H1 (cell line): ENCODE measurements around the gene CROCC2. TPM values are rescaled to one million over a fixed set of nuclear protein-coding genes. Genes with fewer than 3 reads are reported as not detected.

Experiments used
- CBX5 ChIP-seq: fragments of 300-800, 300-1000 bp; sonication (generic); IDR thresholded peaks from 2 replicates; pipeline ENCODE4 v1.7.1; 2016; ENCODE audit warnings: antibody characterized with exemption, low read length, low read depth
- CBX8 ChIP-seq: fragments of 300-800, 300-1000 bp; sonication (generic); IDR thresholded peaks from 2 replicates; pipeline ENCODE4 v1.7.1; 2016; ENCODE audit warnings: low read depth, low read length, borderline replicate concordance
- KDM4A ChIP-seq: IDR thresholded peaks from one replicate; pipeline ENCODE4 v1.7.1; 2012; ENCODE audit warnings: low read depth, mild to moderate bottlenecking, moderate library complexity, low read length, inconsistent platforms; ENCODE audit not compliant: severe bottlenecking
- PHF8 ChIP-seq: fragments of 200-600 bp; sonication (generic); conservative IDR thresholded peaks from 2 replicates; pipeline ENCODE4 v1.7.1; 2012; ENCODE audit warnings: low read depth, mild to moderate bottlenecking, inconsistent platforms, low read length, moderate library complexity
- POU5F1 ChIP-seq: IDR thresholded peaks from 2 replicates; pipeline ENCODE4 v1.6.1; 2011; ENCODE audit warnings: low read depth, mild to moderate bottlenecking, low read length, moderate library complexity
- RAD21 ChIP-seq, 2 experiments: IDR thresholded peaks in 1 of 2; conservative IDR thresholded peaks in 1 of 2; 2 replicates each; pipeline ENCODE4 v1.6.1; 2011; ENCODE audit warnings: low read depth in 2 of 2, low read length in 2 of 2, improper control_type of control experiment in 1 of 2, inconsistent platforms in 1 of 2, mild to moderate bottlenecking in 1 of 2, moderate library complexity in 1 of 2
- SRF ChIP-seq: IDR thresholded peaks from 2 replicates; pipeline ENCODE4 v1.6.1; 2011; ENCODE audit warnings: mild to moderate bottlenecking, low read depth, low read length, moderate library complexity
- polyA plus RNA-seq, 7 experiments: library from polyadenylated mRNA; depleted of rRNA in 3 of 7; stranded (reverse) in 5 of 7; unstranded in 2 of 7; fragments of >200 nt in 5 of 7; fragments of 200-250 nt in 2 of 7; gene quantifications; 1 replicate in 5 of 7; 2 replicates in 1 of 7; 4 replicates in 1 of 7; pipeline versions ENCODE4 v1.2.1 to v1.2.3, GENCODE V29; 2011 to 2013; ENCODE audit warnings: missing spikeins in 2 of 7, mixed read lengths in 2 of 7
- total RNA-seq: library from RNA; stranded (reverse); fragmentation: NEBNext Ultra II Directional; extraction: Animal tissue kit (Norgen Biotek cat#: 25700); gene quantifications from 2 replicates; pipeline ENCODE4 v1.2.1, GENCODE V29; 2021

CROCC2 gene
- total and polyA plus RNA-seq, 2 of the 8 experiments (the other 6 are each of a cell fraction or from before 2014, with no cell fraction given), result not detected

GRCh38 chr2:240999873-241000541, 93.9 kb downstream of the CROCC2 start (continued):
- TF ChIP-seq POU5F1 (no peak), RAD21 (IDR thresholded peaks at IDR 0.05 in 1 of 2, conservative IDR thresholded peaks at IDR 0.05 in 1 of 2; ENCODE audit: low read depth in 2 of 2, low read length in 2 of 2) (no peak), CBX8 (no peak), CBX5 (no peak), SRF (no peak), KDM4A (no peak), PHF8 (no peak)
